HPDE6-E6E7 (cell line): Measurements from ENCODE around the gene KRTAP10-11.
"Not testable (repeated sequence)": the region's sequence is repeated elsewhere in the genome, so short reads cannot be mapped to it uniquely, and the experiment has no call there.

Source experiments
- DNase-seq: peaks from one replicate; pipeline ENCODE4 v3.0.0; 2011; ENCODE audit warnings: missing footprints; ENCODE audit errors: extremely low spot score

The KRTAP10-11 gene

GRCh38 chr21:44638506-44639330, 7.5 kb upstream of the KRTAP10-11 start:
- not testable (repeated sequence) for DNase-seq

- DNase-seq = no peak
Observed at GRCh38 chr21:44639331-44639655, 6.9 kb upstream of the KRTAP10-11 start.

GRCh38 chr21:44640761-44641160, 5.5 kb upstream of the KRTAP10-11 start:
- DNase-seq = no peak

GRCh38 chr21:44643741-44644310, 2.4 kb upstream of the KRTAP10-11 start:
- no peak for DNase-seq

- no peak for DNase-seq
Observed at GRCh38 chr21:44644878-44645277, 1.3 kb upstream of the KRTAP10-11 start.

- DNase-seq = no peak
Observed at GRCh38 chr21:44647222-44647552, 973 bp downstream of the KRTAP10-11 start.

- DNase-seq = no peak
Observed at GRCh38 chr21:44648557-44649311, 2.5 kb downstream of the KRTAP10-11 start.

- DNase-seq = no peak
Observed at GRCh38 chr21:44649521-44650100, 3.4 kb downstream of the KRTAP10-11 start.

GRCh38 chr21:44650265-44650972, 4.2 kb downstream of the KRTAP10-11 start:
- no peak for DNase-seq

GRCh38 chr21:44650973-44651675, 4.9 kb downstream of the KRTAP10-11 start:
- DNase-seq = no peak

GRCh38 chr21:44653123-44653522, 6.9 kb downstream of the KRTAP10-11 start:
- DNase-seq = no peak

GRCh38 chr21:44653656-44654575, 7.7 kb downstream of the KRTAP10-11 start:
- no peak for DNase-seq

GRCh38 chr21:44654576-44655175, 8.5 kb downstream of the KRTAP10-11 start, which contains the start of gene KRTAP12-4:
Gene KRTAP12-4 (minus strand): TSS chr21:44654659. CDS start chr21:44654614, 45 bp downstream.
- DNase-seq = no peak

GRCh38 chr21:44656868-44657267, 10.7 kb downstream of the KRTAP10-11 start:
- DNase-seq = no peak

- no peak for DNase-seq
Observed at GRCh38 chr21:44657635-44658540, 11.7 kb downstream of the KRTAP10-11 start, which contains the start of gene KRTAP12-3. Gene KRTAP12-3 (plus strand): TSS chr21:44657932. CDS start chr21:44657980, 48 bp downstream.

- no peak for DNase-seq
Observed at GRCh38 chr21:44658541-44658910, 12.3 kb downstream of the KRTAP10-11 start.

GRCh38 chr21:44658913-44659595, 12.8 kb downstream of the KRTAP10-11 start:
- DNase-seq = no peak

GRCh38 chr21:44661567-44661966, 15.4 kb downstream of the KRTAP10-11 start:
- not testable (repeated sequence) for DNase-seq
